ENCODE data around the gene ANKRD34A. TPM values are rescaled to one million over a fixed set of nuclear protein-coding genes. Genes with fewer than 3 reads are reported as not detected.

ANKRD34A gene
- total RNA-seq, 1 donor from 2014 or later, result 0.59 TPM

DNA sequence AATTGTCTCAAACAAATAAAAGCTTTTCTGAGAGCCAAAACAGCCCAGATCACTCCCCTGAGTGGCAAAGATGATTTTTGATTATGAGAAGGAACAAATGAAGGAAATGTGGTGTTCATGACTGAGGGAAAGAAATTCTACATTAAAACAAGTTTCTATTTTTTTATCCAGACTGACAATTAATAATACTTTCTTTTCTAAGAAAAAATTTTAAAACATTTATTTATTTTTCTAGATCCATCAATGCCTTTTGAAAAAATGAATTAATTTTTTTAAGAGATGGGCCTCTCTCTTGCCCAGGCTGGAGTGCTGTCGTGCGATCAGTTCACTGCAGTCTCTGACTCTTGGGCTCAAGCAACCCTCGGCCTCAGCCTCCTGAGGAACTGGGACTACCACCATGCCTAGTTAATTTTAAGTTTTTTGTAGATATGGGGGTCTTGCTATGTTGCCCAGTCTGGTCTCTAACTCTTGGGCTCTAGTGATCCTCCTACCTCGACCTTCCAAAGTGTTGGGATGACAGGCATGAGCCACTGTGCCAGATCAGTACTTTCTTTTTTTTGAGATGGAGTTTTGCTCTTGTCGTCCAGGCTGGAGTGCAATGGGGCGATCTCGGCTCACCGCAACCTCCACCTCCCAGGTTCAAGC lies 43.2 kb upstream of the ANKRD34A start:
- Mint-ChIP-seq H3K4me3 (ENCODE audit: unreplicated experiment) (no peak overlapping the region), H3K9me3 (ENCODE audit: unreplicated experiment) (no peaks in the 10 kb centered on the region), H3K4me1 (ENCODE audit: low read depth, unreplicated experiment) (no peaks in the 10 kb centered on the region), H3K27me3 (ENCODE audit: unreplicated experiment) (no peaks in the 10 kb centered on the region), H3K27ac (ENCODE audit: unreplicated experiment) (no peak overlapping the region), H3K36me3 (ENCODE audit: unreplicated experiment) (no peaks in the 10 kb centered on the region)
- no peak for DNase-seq
- TF ChIP-seq, protein P1, sequence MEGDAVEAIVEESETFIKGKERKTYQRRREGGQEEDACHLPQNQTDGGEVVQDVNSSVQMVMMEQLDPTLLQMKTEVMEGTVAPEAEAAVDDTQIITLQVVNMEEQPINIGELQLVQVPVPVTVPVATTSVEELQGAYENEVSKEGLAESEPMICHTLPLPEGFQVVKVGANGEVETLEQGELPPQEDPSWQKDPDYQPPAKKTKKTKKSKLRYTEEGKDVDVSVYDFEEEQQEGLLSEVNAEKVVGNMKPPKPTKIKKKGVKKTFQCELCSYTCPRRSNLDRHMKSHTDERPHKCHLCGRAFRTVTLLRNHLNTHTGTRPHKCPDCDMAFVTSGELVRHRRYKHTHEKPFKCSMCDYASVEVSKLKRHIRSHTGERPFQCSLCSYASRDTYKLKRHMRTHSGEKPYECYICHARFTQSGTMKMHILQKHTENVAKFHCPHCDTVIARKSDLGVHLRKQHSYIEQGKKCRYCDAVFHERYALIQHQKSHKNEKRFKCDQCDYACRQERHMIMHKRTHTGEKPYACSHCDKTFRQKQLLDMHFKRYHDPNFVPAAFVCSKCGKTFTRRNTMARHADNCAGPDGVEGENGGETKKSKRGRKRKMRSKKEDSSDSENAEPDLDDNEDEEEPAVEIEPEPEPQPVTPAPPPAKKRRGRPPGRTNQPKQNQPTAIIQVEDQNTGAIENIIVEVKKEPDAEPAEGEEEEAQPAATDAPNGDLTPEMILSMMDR (IDR thresholded peaks at IDR 0.05; ENCODE audit: partially characterized antibody, unreplicated experiment), result peak; percentile 52

DNA sequence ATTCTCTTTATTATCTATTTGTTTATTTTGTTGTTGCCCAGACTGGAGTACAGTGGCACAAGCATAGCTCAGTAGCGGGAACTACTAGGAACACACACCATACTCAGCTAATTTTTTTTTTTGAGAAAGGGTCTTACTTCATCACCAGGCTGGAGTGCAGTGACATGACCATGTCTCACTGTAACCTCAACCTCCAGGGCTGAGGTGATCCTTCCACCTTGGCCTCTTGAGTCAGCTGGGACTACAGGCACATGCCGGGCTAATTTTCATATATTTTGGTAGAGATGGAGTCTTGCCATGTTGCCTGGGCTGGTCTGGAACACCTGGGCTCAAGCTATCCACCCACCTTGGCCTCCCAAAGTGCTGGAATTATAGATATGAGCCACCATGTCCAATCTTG lies 37.3 kb upstream of the ANKRD34A start:
- H3K36me3 Mint-ChIP-seq (ENCODE audit: unreplicated experiment), result no peaks in the 10 kb centered on the region
- H3K9me3 Mint-ChIP-seq (ENCODE audit: unreplicated experiment), result peaks cover 10% of the 10 kb centered on the region
- TF ChIP-seq, protein P1 (IDR thresholded peaks at IDR 0.05; ENCODE audit: partially characterized antibody, unreplicated experiment), result no peak
- no peak overlapping the region for H3K27ac Mint-ChIP-seq (ENCODE audit: unreplicated experiment)
- peaks cover 3% of the 10 kb centered on the region for H3K27me3 Mint-ChIP-seq (ENCODE audit: unreplicated experiment)
- peaks cover 14% of the 10 kb centered on the region for H3K4me1 Mint-ChIP-seq (ENCODE audit: low read depth, unreplicated experiment)
- DNase-seq, result no peak
- H3K4me3 Mint-ChIP-seq (ENCODE audit: unreplicated experiment), result no peak overlapping the region

GRCh38 chr1:145999321-146000024 lies 35.1 kb upstream of the ANKRD34A start:
- H3K36me3 Mint-ChIP-seq (ENCODE audit: unreplicated experiment), result peaks cover 15% of the 10 kb centered on the region
- H3K27ac Mint-ChIP-seq (ENCODE audit: unreplicated experiment), result no peak overlapping the region
- peaks cover 14% of the 10 kb centered on the region for H3K4me1 Mint-ChIP-seq (ENCODE audit: low read depth, unreplicated experiment)
- H3K4me3 Mint-ChIP-seq (ENCODE audit: unreplicated experiment), result peak overlapping the region; percentile 40
- H3K9me3 Mint-ChIP-seq (ENCODE audit: unreplicated experiment), result peaks cover 17% of the 10 kb centered on the region
- TF ChIP-seq, protein P1 (IDR thresholded peaks at IDR 0.05; ENCODE audit: partially characterized antibody, unreplicated experiment), result no peak
- DNase-seq, result no peak
- peaks cover 7% of the 10 kb centered on the region for H3K27me3 Mint-ChIP-seq (ENCODE audit: unreplicated experiment)

- peak overlapping the region; percentile 99 for H3K4me3 Mint-ChIP-seq (ENCODE audit: unreplicated experiment)
- TF ChIP-seq, protein P1 (IDR thresholded peaks at IDR 0.05; ENCODE audit: partially characterized antibody, unreplicated experiment), result no peak
- peaks cover 28% of the 10 kb centered on the region for H3K36me3 Mint-ChIP-seq (ENCODE audit: unreplicated experiment)
- H3K9me3 Mint-ChIP-seq (ENCODE audit: unreplicated experiment), result peaks cover 17% of the 10 kb centered on the region
- H3K4me1 Mint-ChIP-seq (ENCODE audit: low read depth, unreplicated experiment), result peaks cover 25% of the 10 kb centered on the region
- DNase-seq, result no peak
- peaks cover 7% of the 10 kb centered on the region for H3K27me3 Mint-ChIP-seq (ENCODE audit: unreplicated experiment)
- peak overlapping the region; percentile 98 for H3K27ac Mint-ChIP-seq (ENCODE audit: unreplicated experiment)
Observed at GRCh38 chr1:145997718-145998023, 33.3 kb upstream of the ANKRD34A start.

All from glutamatergic neuron (in vitro differentiated cells).